Osteocyte (in vitro differentiated cells): ENCODE measurements around the gene MOV10L1. TPM values are rescaled to one million over a fixed set of nuclear protein-coding genes. Genes with fewer than 3 reads are reported as not detected.

Experiments used
- DNase-seq: peaks from one replicate; pipeline ENCODE4 v3.0.0; 2021; ENCODE audit warnings: mixed read lengths; ENCODE audit not compliant: unreplicated experiment; ENCODE audit errors: extremely low spot score
- H3K27ac Mint-ChIP-seq: one replicate; pipeline ENCODE4 v1.8.0; 2021; ENCODE audit warnings: mild to moderate bottlenecking, mixed read lengths; ENCODE audit not compliant: unreplicated experiment
- H3K27me3 Mint-ChIP-seq: one replicate; pipeline ENCODE4 v1.8.0; 2021; ENCODE audit warnings: mixed read lengths; ENCODE audit not compliant: unreplicated experiment
- H3K36me3 Mint-ChIP-seq: one replicate; pipeline ENCODE4 v1.8.0; 2021; ENCODE audit warnings: mixed read lengths; ENCODE audit not compliant: unreplicated experiment
- H3K4me1 Mint-ChIP-seq: one replicate; pipeline ENCODE4 v1.8.0; 2021; ENCODE audit warnings: mixed read lengths; ENCODE audit not compliant: unreplicated experiment
- H3K4me3 Mint-ChIP-seq: one replicate; pipeline ENCODE4 v1.8.0; 2021; ENCODE audit warnings: mild to moderate bottlenecking, moderate library complexity, mixed read lengths; ENCODE audit not compliant: unreplicated experiment
- H3K9me3 Mint-ChIP-seq: one replicate; pipeline ENCODE4 v1.8.0; 2021; ENCODE audit warnings: mixed read lengths; ENCODE audit not compliant: unreplicated experiment
- CTCF ChIP-seq: fragments of 200-600 bp; sonication (generic); IDR thresholded peaks from 2 replicates; pipeline ENCODE4 v1.5.0; 2021; ENCODE audit warnings: antibody characterized with exemption, mild to moderate bottlenecking, moderate library complexity
- total RNA-seq: library from RNA; stranded (reverse); gene quantifications from 2 replicates; pipeline ENCODE4 v1.2.1, GENCODE V29; 2021

Gene MOV10L1
- total RNA-seq, 1 donor from 2014 or later = 1.4 TPM

- TF ChIP-seq CTCF = no peak
- H3K27ac Mint-ChIP-seq = no peak overlapping the region
- H3K27me3 Mint-ChIP-seq = peaks cover 12% of the 10 kb centered on the region
- no peaks in the 10 kb centered on the region for H3K36me3 Mint-ChIP-seq
- H3K4me3 Mint-ChIP-seq = no peak overlapping the region
- H3K9me3 Mint-ChIP-seq = no peaks in the 10 kb centered on the region
- peaks cover 4% of the 10 kb centered on the region for H3K4me1 Mint-ChIP-seq
- no peak for DNase-seq
These were observed 1.7 kb upstream of the MOV10L1 start for GRCh38 chr22:50088096-50088495.

- no peak overlapping the region for H3K27ac Mint-ChIP-seq
- H3K4me3 Mint-ChIP-seq = no peak overlapping the region
- H3K9me3 Mint-ChIP-seq = no peaks in the 10 kb centered on the region
- no peak for DNase-seq
- peaks cover 19% of the 10 kb centered on the region for H3K27me3 Mint-ChIP-seq
- H3K4me1 Mint-ChIP-seq = peaks cover 4% of the 10 kb centered on the region
- no peak for TF ChIP-seq CTCF
- H3K36me3 Mint-ChIP-seq = no peaks in the 10 kb centered on the region
These were observed 575 bp upstream of the MOV10L1 start for GRCh38 chr22:50089231-50089630.

GRCh38 chr22:50090412-50090714 lies 557 bp downstream of the MOV10L1 start:
- no peak for DNase-seq
- H3K27ac Mint-ChIP-seq = no peak overlapping the region
- H3K4me1 Mint-ChIP-seq = peaks cover under 1% of the 10 kb centered on the region
- H3K4me3 Mint-ChIP-seq = no peak overlapping the region
- H3K9me3 Mint-ChIP-seq = no peaks in the 10 kb centered on the region
- no peaks in the 10 kb centered on the region for H3K36me3 Mint-ChIP-seq
- peaks cover 16% of the 10 kb centered on the region for H3K27me3 Mint-ChIP-seq
- TF ChIP-seq CTCF = no peak

GRCh38 chr22:50091092-50091768 lies 1.4 kb downstream of the MOV10L1 start:
- H3K9me3 Mint-ChIP-seq = no peaks in the 10 kb centered on the region
- TF ChIP-seq CTCF = no peak
- no peaks in the 10 kb centered on the region for H3K36me3 Mint-ChIP-seq
- no peak for DNase-seq
- peaks cover 23% of the 10 kb centered on the region for H3K27me3 Mint-ChIP-seq
- no peaks in the 10 kb centered on the region for H3K4me1 Mint-ChIP-seq
- H3K27ac Mint-ChIP-seq = no peak overlapping the region
- H3K4me3 Mint-ChIP-seq = no peak overlapping the region

GRCh38 chr22:50092342-50092741 lies 2.5 kb downstream of the MOV10L1 start:
- Mint-ChIP-seq H3K4me3 (no peak overlapping the region), H3K27ac (no peak overlapping the region), H3K9me3 (no peaks in the 10 kb centered on the region), H3K4me1 (no peaks in the 10 kb centered on the region), H3K27me3 (peaks cover 30% of the 10 kb centered on the region), H3K36me3 (no peaks in the 10 kb centered on the region)
- DNase-seq = no peak
- TF ChIP-seq CTCF = no peak
